ENCODE results near the gene RIPK4.
"Not testable (repeated sequence)": the region's sequence is repeated elsewhere in the genome, so short reads cannot be mapped to it uniquely, and the experiment has no call there.

RIPK4 gene

GRCh38 chr21:41712730-41713129 is 54.1 kb downstream of the RIPK4 start:
- DNase-seq: no peak

- no peak for DNase-seq
These were observed 54.7 kb downstream of the RIPK4 start for GRCh38 chr21:41712201-41712600.

GRCh38 chr21:41711416-41712007 is 55.3 kb downstream of the RIPK4 start:
- DNase-seq: no peak

GRCh38 chr21:41710823-41711160 is 56.1 kb downstream of the RIPK4 start:
- no peak for DNase-seq

- DNase-seq: no peak
These were observed 56.7 kb downstream of the RIPK4 start for GRCh38 chr21:41709965-41710822.

GRCh38 chr21:41709166-41709565 is 57.7 kb downstream of the RIPK4 start:
- DNase-seq: no peak

GRCh38 chr21:41707960-41708330 is 58.9 kb downstream of the RIPK4 start:
- DNase-seq: no peak

GRCh38 chr21:41707231-41707959 is 59.5 kb downstream of the RIPK4 start:
- no peak for DNase-seq

- DNase-seq: no peak
These were observed 60.2 kb downstream of the RIPK4 start for GRCh38 chr21:41706678-41707077.

- DNase-seq: no peak
These were observed 60.6 kb downstream of the RIPK4 start for GRCh38 chr21:41706263-41706639.

GRCh38 chr21:41705546-41706262 is 61.1 kb downstream of the RIPK4 start:
- no peak for DNase-seq

GRCh38 chr21:41703857-41704501 is 62.9 kb downstream of the RIPK4 start:
- no peak for DNase-seq

GRCh38 chr21:41701749-41702148 is 65.1 kb downstream of the RIPK4 start:
- DNase-seq: no peak

- no peak for DNase-seq
These were observed 67.5 kb downstream of the RIPK4 start for GRCh38 chr21:41699311-41699710.

GRCh38 chr21:41698071-41698470 is 68.8 kb downstream of the RIPK4 start:
- no peak for DNase-seq

- DNase-seq: no peak
These were observed 71.3 kb downstream of the RIPK4 start for GRCh38 chr21:41695513-41695912.

GRCh38 chr21:41694042-41694441 is 72.8 kb downstream of the RIPK4 start:
- not testable (repeated sequence) for DNase-seq

GRCh38 chr21:41692185-41692565 is 74.7 kb downstream of the RIPK4 start:
- DNase-seq: no peak

GRCh38 chr21:41691205-41692184 is 75.4 kb downstream of the RIPK4 start:
- DNase-seq: no peak

Data from T-helper 1 cell (primary cell).